LNCAP (cell line): ENCODE results near the gene GPR161.

Experiments
- TF ChIP-seq, protein P1 (sequence below): fragments of 450-650 bp; IDR thresholded peaks from 2 replicates; pipeline ENCODE4 v1.5.1; 2017; ENCODE audit warnings: mild to moderate bottlenecking

GPR161 gene

DNA sequence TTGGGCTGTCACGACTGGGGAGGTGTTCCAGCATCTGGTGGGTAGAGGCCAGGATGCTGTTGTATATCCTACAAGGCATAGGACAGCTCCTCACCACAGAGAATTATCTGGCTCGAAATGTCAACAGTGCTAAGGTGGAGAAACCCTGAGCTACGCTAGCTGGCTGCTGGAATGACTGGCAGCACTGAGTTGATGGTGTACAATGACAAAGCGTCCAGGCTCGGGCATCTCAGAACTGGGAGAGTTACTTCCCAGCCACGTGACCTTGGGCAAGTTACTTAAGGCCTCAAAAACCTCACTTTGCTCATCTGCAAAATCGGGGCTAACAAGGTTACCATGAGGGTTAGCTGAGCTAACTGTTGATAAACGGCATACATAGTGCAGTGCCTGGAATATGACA is 35.4 kb downstream of the GPR161 start:
- TF ChIP-seq, protein P1, sequence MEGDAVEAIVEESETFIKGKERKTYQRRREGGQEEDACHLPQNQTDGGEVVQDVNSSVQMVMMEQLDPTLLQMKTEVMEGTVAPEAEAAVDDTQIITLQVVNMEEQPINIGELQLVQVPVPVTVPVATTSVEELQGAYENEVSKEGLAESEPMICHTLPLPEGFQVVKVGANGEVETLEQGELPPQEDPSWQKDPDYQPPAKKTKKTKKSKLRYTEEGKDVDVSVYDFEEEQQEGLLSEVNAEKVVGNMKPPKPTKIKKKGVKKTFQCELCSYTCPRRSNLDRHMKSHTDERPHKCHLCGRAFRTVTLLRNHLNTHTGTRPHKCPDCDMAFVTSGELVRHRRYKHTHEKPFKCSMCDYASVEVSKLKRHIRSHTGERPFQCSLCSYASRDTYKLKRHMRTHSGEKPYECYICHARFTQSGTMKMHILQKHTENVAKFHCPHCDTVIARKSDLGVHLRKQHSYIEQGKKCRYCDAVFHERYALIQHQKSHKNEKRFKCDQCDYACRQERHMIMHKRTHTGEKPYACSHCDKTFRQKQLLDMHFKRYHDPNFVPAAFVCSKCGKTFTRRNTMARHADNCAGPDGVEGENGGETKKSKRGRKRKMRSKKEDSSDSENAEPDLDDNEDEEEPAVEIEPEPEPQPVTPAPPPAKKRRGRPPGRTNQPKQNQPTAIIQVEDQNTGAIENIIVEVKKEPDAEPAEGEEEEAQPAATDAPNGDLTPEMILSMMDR = no peak

DNA sequence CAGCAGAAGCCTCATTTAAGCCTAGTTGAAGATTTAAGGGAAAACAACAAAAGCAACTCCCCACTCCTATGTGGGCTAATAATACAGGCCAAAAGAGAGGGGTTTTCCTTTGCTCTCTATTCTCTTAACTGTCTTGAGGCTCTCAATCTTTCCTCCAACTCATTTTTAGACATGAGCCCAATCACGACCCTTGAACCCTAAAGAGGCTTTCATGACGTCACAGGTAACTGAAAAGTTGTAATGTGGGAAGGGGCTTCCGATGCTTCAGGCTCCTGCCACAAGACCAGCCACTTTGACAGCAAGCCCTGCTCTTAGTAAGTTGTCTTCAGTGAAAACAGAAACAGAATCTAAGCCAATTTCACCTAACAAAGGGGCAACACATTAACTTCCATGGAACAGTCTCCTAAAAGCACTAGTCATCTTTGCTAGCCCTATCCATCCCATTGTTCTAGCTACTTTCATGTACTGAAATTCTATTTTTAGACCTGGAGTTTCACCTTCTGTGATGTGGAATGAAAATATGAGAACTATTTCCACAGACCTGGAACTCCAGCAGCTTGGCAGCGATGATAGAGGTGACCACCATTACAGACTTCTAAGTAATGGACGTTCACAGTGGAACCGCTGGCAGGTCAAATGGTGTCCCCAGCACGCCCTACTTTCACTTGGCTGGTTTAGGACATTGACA is 36.3 kb downstream of the GPR161 start:
- TF ChIP-seq, protein P1 = no peak

DNA sequence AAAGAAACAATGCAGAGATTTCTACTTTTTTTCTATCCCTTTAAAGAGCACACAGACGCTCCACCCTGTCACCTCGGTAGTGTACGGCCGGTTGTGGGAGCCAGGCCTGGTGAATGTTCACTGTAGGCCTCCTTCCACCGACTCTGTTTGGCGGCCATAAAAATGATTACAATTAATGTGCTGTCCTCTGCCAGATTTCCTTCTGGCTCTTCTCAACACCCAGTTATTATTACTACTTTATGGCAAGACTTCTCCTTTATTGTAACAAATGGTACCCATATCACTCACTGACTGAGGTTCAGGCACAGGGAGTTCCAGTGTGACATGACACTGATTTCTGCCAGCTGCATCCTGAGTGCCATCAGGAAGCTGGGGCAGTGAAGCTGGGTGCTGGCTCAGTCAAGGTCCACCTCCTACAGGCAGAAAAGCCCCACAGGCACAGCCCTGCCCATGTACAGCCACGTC is 37.4 kb downstream of the GPR161 start:
- TF ChIP-seq, protein P1 = no peak

DNA sequence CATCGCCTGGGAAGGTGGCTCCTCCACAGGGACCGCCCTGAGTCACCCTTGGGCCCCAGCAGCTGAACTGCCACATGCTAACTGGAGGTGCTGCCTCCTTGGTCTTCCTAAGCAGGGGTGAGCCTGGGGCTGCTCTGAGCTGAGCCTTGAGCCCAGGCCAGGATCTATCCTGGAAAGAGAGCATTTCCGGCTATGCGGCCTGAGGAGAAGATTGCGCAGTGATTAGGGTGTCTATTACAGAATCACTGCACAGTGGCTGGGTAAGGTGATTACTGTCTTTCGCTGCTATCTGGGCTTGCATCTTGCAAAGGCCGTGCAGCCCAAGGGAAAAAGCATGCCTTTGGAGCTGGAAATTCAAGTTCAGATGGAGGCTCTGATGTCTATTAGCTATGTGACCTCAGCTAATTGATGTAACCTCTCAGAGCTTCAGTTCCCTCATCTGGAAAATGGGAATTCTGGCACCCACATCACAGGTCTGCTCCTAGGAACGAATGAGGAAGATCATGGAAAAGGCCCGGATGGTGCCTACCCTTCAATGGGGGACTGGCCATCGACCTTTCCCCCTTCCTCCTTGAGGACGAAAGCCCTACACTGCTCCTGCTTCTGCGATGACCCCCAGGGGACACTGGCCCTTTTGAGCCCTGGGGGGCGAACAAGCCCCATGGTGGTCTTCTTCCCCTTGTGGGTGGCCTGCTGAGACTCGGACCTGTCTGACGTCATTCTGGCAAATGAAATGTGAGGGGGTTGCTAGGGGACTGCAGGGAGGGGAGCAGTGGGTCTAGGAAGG is 38.0 kb downstream of the GPR161 start:
- TF ChIP-seq, protein P1 = no peak

DNA sequence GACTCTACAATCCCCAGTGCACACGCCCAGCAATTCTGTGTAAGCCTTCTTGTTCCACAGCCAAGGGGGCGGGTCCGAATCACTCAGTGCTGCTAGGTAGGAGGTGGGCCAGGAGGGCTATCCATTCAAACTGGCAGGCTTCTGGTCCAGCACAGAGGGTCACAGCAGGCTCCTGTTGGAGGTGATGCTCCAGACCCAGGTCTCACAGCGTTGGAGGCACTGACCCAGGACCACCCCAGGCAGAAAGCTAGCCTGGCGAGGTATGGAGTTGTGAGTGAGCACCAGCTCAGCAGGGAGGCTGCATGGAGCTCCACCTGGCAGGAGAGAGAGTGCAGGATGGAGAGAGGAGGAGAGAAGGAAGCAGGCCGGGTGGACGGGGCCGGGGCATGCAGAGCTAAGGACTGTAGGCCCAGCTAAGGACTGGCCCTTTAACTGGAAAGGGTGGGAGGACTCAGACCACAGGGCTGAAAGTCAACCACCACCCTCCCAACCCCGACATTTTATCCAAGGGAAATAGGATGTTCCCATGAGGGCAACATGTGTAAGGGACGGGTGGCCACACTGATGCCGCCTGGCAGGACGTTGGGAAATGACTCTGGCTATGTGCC is 38.7 kb downstream of the GPR161 start:
- TF ChIP-seq, protein P1 = no peak

DNA sequence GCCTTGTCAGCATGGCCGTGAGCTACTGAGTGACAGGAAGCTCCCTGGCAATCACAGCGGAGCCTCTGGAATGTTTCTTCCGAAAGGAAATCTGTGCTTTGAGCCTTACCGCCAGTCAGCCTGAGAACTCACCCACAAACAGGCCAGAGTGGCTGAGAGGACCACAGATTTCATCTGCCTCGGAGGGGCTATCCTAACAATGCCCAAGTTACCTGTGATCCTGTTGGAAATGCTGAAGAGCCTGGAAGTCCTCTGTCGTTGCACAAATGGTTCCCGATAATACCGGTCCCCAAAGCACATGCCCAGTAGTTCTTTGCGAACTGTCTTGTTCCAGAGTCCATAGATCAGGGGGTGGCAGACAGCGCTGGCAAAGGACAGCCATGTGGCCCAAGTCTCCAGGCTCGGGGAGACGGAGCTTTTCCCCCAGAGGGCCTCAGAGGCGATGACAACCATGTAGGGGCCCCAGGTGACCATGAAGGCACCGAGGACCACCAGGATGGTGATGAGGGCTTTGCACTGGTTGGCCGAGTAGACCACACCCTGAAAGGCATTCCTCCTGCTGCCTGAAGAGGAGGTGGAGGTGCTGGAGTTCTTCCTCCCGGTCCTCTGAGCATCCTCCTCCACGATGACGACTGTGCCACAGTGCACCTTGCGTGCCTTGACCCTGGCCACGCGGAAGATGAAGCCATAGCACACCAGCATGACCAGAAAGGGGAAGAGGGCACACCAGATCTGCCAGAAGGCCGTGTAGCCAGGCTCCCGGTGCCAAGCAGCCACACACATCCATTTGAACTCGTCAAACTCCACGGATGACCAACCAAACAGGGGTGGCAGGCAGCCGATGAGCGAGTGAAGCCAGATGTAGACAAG is 40.2 kb downstream of the GPR161 start:
- TF ChIP-seq, protein P1 = no peak

DNA sequence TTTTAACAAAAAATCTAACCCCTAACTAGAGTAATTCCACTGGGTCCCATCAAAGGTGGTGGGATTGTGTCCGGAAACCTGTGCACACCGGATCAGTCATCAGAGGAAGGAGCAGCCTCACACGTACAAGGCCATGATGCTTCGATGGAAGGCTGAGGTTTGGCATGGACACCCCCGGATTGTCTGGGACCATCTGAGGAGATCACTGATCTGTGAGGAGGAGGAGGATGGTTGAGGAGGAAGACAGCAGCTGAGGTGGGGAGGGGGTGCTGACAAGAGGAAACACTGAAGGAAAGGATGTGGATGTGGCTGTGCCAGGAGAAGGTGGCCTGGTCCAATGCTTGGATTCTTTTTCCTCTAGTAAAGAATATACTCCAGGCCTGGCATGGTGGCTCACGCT is 41.3 kb downstream of the GPR161 start:
- TF ChIP-seq, protein P1 = no peak
